ENCODE data around the gene GTF2IRD1. TPM values are rescaled to one million over a fixed set of nuclear protein-coding genes. Genes with fewer than 3 reads are reported as not detected.

Gene GTF2IRD1
- total RNA-seq, 1 donor from 2014 or later: 21.7 TPM

DNA sequence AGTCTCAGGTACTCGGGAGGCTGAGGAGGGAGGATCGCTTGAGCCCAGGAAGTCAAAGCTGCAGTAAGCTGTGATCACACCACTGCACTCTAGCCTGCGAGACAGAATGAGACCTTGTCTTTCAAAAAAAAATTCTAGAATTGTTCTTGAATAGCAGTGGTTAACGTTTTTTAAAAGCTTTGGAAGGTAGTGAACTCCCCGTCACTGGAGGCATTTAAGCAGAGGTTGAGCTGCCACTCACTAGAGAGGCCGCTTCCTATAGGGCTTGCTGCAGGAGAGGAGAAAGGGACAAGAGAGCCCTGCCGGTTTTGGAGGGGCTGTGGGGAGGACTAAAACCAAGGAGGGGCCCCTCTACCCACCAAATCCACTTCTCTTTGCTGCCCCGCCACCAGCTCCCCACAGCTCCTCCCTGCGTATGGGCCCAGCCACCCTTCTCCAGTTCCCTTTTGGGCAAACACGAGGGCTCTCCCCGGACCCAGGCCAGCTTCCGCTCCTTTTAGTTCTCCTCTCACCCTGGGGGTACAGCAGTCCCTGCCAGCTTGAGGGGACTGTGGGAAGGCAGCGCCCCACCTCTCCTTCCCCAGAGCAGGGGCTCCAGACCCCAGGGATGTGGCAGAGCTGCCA, 116.9 kb downstream of the GTF2IRD1 start:
- intact Hi-C loops (cut with DNase I): no loop called here
- ATAC-seq (ENCODE audit: poor library complexity) (no peak), DNase-seq (no peak)

DNA sequence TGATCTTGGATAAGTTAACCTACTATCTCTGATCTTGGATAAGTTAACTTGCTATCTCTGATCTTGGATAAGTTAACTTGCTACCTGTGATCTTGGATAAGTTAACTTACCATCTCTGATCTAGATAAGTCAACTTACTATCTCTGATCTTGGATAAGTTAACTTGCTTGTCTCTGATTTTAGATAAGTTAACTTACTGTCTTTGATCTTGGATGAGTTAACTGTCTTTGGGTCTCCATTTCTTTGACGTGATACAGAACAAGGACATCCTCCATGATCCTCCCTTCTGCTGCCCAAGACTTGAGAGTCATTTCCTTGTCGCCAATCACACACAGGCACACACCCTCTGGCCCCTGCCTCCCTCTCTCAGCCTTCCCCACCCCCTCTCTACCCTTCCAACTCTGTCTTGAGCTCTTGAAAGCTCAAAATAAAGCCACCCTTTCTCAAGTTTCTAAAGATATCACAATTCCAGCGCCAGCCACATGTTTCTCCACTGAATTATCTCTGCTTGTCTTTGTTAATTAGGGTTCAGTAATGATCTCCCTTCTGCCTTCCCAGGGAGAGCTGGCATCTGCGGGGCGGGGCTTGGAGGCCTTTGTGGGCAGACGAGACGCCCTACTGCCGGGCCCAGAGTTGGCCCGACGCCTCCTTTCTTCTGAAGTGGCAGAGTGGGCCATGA, 118.7 kb downstream of the GTF2IRD1 start:
- DNase-seq (no peak), ATAC-seq (ENCODE audit: poor library complexity) (peak; percentile 57)
- intact Hi-C loops (cut with DNase I): no loop called here

DNA sequence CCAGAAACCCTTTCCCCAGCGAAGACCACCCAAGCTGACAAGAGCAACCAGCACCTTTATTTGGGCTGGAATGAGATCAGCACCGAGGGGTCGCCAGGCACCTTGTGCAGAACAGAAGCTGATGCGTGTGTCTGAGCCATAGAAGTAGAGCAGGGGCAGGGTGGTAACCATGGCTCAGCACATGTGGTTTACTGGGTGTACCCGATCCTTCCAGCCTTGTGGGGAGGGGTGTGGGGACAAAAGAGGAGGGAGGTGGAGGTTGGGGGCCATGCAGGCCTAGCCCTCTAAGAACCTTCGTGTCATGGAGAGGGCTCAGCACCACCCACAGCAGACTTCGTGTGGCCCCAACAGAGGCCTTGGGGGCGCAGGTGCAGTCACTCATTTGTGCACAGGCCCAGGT, 119.8 kb downstream of the GTF2IRD1 start:
- DNase-seq (no peak), ATAC-seq (ENCODE audit: poor library complexity) (no peak)
- intact Hi-C loops (cut with DNase I): no loop called here

- intact Hi-C loops (cut with DNase I): no loop called here
- ATAC-seq (ENCODE audit: poor library complexity) (no peak), DNase-seq (no peak)
Observed at GRCh38 chr7:74575083-74575784, 121.5 kb downstream of the GTF2IRD1 start.

- DNase-seq: no peak
- intact Hi-C loops (cut with DNase I): no loop called here
- no peak for ATAC-seq (ENCODE audit: poor library complexity)
Observed at GRCh38 chr7:74575811-74576210, 122.1 kb downstream of the GTF2IRD1 start.

GRCh38 chr7:74579800-74580685, 126.3 kb downstream of the GTF2IRD1 start:
- peak; percentile 74 for ATAC-seq (ENCODE audit: poor library complexity)
- intact Hi-C loops (cut with DNase I): no loop called here
- DNase-seq: no peak

- no peak for ATAC-seq (ENCODE audit: poor library complexity)
- intact Hi-C loops (cut with DNase I): no loop called here
- no peak for DNase-seq
Observed at GRCh38 chr7:74581916-74582440, 128.3 kb downstream of the GTF2IRD1 start.

DNA sequence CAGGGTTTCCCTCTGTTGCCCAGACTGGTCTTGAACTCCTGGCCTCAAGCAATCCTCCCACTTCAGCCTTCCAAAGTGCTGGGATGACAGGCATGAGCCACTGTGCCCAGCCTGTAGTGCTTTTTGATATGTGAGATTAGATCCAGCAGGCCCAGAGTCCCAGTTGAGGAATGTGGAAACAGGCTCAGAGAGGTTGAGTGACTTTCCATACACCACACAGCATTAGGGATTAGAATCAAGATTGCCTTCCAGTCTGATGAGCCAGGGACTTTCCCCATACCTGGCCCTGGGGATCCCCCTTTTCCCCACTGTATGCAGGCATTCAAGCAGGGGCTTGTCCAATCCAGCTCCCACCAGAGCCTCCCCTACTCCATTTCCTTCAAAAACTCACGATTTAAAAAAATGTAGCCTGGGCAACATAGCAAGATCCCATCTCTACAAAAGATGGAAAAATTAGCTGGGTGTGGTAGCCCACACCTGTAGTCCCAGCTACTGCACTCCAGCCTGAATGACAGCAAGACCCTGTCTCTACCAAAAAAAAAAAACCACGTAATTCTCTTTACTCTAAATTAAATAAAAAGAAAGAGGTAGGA, 128.8 kb downstream of the GTF2IRD1 start:
- DNase-seq (no peak), ATAC-seq (ENCODE audit: poor library complexity) (no peak)
- intact Hi-C loops (cut with DNase I): no loop called here

- ATAC-seq (ENCODE audit: poor library complexity) (no peak), DNase-seq (no peak)
- intact Hi-C loops (cut with DNase I): no loop called here
Observed at GRCh38 chr7:74583630-74584029, 129.9 kb downstream of the GTF2IRD1 start.

DNA sequence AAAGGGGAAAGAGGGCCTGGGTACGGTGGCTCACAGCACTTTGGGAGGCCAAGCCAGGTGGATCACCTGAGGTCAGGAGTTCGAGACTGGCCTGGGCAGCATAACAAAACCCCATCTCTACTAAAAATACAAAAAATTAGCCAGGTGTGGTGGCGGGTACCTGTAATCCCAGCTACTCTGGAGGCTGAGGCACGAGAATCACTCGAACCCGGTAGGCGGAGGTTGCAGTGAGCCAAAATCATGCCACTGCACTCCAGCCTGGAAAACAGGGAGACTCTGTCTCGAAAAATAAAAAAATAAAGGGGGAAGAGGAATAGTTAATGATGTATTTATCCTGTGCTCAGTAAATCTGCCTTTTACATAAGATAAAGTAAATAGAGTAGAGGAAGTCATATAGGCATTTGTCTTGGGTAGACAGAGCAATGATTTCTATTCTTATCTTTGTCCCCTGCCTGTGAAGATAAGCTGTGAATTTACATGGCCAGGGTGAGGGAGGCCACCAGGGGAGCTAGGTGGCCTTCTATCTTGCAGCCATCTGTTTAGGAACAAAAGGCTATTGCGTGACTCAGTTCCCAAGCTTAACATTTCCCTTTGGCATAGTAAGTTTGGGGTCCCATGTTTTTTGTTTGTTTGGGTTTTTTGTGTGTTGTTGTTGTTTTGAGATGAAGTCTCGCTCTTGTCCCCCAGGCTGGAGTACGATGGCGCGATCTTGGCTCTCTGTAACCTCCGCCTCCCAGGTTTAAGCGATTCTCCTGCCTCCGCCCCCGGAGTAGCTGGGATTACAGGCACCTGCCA, 130.7 kb downstream of the GTF2IRD1 start:
- DNase-seq (no peak), ATAC-seq (ENCODE audit: poor library complexity) (no peak)
- intact Hi-C loops (cut with DNase I): no loop called here

DNA sequence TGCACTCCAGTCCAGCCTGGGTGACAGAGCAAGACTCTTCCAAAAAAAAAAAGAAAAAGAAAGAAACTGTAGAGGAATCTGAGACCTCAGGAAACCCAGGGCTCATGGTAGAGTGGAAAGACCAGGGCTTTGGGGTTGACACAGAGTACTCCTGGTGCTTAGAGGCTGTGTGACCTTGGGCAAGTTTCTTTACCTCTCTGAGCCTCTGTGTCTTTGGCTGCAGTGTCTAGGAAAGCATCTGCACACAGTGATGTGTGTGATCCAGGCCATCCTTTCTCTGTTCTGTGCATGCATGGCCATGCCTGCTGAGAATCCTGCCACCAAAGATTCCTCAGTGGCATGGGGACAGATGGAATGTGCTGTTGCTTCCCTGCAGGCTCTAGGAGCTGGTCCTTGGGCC, 132.1 kb downstream of the GTF2IRD1 start:
- intact Hi-C loops (cut with DNase I): no loop called here
- DNase-seq (no peak), ATAC-seq (ENCODE audit: poor library complexity) (no peak)

DNA sequence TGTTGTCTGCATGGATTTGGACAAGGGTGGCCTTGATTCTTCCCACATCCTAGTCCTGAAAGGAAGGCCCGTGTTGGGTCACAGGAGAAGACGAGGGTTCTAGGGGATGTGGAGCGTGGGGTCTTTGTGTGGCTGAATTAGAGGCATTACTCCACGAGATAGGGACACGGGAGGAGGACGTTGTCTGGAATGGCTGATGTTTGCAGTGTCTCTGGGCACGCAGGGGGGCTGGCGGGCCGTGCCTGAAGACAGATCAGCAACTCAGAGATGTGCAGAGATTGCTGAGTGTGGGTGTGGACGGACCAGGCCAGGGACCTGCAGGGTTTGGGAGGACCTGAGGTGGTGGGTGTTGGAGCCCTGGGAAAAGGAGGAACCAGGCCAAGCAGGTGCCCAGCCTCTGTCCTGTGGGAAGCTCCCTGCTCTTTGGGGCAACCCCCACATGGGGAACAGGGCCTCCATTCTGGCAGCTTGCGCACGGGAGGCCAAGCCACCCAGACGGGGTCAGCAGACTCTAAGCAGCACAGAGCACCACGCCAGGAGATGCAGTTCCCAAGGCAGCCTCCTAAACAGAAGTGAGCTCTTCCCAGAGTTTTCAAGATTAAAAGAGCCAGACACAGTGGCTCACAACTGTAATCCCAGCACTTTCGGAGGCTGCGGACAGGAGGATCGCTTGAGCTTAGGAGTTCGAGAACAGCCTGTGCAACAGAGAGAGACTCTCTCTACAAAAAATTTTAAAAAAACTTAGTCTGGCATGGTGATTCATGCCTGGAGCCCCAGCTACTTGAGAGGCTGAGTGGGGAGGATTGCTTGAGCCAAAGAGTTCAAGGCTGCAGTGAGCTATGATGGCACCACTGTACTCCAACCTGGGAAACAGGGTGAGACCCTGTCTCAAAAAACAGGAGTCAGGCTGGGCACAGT, 132.8 kb downstream of the GTF2IRD1 start:
- ATAC-seq (ENCODE audit: poor library complexity): peak; percentile 5
- intact Hi-C loops (cut with DNase I): no loop called here
- DNase-seq: no peak

DNA sequence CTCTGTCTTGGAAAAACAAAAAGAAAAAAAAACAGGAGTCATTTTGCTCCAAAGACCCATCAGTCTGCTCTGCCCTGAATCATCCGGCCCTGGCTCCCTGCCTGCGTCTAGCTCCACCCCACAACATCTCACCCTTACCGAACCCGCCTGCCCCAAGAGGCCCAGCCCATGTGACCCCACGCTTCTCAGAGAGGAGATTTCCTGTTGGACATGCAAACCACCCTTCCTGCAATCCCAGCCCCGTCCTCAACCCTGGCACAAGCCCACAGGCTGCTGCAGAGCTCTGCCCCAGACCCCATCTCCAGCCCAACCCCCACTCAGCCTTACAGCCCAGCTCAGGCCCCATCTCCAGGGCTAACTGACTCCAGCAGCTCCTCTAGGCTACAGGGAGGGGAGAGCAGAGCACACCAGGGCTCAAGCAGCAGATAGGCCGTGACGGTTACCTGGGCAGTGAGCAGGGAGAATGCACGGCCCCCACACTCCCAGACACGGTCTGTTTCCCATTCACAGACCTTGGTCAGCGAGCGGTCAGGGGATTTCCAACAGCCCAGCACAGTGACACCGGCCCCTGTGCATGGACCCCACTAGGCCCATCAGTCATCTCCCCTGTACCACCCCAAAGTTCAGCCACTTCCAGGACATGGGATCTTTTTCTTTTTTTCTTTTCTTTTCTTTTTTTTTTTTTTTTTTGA, 133.9 kb downstream of the GTF2IRD1 start:
- intact Hi-C loops (cut with DNase I): no loop called here
- ATAC-seq (ENCODE audit: poor library complexity) (peak; percentile 95), DNase-seq (peak; percentile 93)

DNA sequence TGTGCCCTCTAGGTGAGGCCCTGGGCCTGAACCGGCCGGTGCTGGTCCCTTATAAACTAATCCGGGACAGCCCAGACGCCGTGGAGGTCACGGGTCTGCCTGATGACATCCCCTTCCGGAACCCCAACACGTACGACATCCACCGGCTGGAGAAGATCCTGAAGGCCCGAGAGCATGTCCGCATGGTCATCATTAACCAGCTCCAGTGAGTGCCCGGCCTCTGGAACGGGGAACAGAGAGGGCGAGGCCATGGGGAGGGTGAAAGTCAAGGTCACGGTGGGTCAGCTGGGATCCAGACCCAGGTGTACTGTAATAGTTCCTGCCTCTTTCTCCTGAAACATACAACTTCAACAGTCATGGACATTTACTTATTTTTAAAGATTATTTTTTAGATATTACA, 137.1 kb downstream of the GTF2IRD1 start:
- DNase-seq (no peak), ATAC-seq (ENCODE audit: poor library complexity) (no peak)
- intact Hi-C loops (cut with DNase I): no loop called here

- ATAC-seq (ENCODE audit: poor library complexity) (no peak), DNase-seq (no peak)
- intact Hi-C loops (cut with DNase I): no loop called here
Observed at GRCh38 chr7:74598558-74598957, 144.9 kb downstream of the GTF2IRD1 start.

GRCh38 chr7:74599244-74599643, 145.5 kb downstream of the GTF2IRD1 start:
- ATAC-seq (ENCODE audit: poor library complexity) (no peak), DNase-seq (no peak)
- intact Hi-C loops (cut with DNase I): no loop called here

All from Right ventricle myocardium superior (tissue), 1 donor.